Activated T-helper 1 cell treated with anti-CD3 and anti-CD28 coated beads, Interleukin-2, amount 50 U/mL, for 16 hours (primary cell): ENCODE measurements around the gene GRIK4.
"Not testable (repeated sequence)": the region's sequence is repeated elsewhere in the genome, so short reads cannot be mapped to it uniquely, and the experiment has no call there.

ENCODE experiments used
- DNase-seq, 2 donors: peaks; one replicate each; pipeline ENCODE4 v3.0.0-alpha.2; 2020; ENCODE audit warnings: low read depth in 1 of 2, low spot score in 1 of 2

Gene GRIK4

GRCh38 chr11:120568572-120569307 is 57.2 kb downstream of the GRIK4 start:
- DNase-seq: no peak

- no peak for DNase-seq
These were observed 58.3 kb downstream of the GRIK4 start for GRCh38 chr11:120569861-120570260.

GRCh38 chr11:120571476-120571875 is 59.9 kb downstream of the GRIK4 start:
- DNase-seq: no peak

- DNase-seq: no peak
These were observed 62.3 kb downstream of the GRIK4 start for GRCh38 chr11:120573756-120574354.

GRCh38 chr11:120574876-120575275 is 63.3 kb downstream of the GRIK4 start:
- no peak for DNase-seq

GRCh38 chr11:120575461-120575860 is 63.9 kb downstream of the GRIK4 start:
- no peak for DNase-seq

GRCh38 chr11:120576606-120577005 is 65.1 kb downstream of the GRIK4 start:
- DNase-seq: no peak

DNA sequence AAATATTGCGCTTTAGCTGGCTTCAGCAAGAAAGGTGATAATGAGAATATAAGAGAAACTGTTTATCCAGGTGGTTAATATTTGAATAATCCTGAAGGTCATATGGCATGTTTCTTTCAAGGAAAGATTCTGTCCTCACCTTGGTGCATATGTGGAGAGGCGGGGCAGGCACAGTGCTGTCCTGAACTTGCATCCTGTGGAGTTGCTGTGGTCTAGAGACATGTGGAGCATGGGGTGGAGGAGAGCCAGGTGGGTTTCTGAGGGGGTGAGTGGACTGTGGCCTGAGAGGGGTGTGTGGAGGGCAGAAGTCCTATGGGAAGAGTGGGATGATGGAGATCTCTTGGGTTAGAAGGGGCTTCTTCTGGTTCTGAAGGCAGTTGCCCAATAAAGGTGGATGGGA is 65.5 kb downstream of the GRIK4 start:
- DNase-seq: no peak

DNA sequence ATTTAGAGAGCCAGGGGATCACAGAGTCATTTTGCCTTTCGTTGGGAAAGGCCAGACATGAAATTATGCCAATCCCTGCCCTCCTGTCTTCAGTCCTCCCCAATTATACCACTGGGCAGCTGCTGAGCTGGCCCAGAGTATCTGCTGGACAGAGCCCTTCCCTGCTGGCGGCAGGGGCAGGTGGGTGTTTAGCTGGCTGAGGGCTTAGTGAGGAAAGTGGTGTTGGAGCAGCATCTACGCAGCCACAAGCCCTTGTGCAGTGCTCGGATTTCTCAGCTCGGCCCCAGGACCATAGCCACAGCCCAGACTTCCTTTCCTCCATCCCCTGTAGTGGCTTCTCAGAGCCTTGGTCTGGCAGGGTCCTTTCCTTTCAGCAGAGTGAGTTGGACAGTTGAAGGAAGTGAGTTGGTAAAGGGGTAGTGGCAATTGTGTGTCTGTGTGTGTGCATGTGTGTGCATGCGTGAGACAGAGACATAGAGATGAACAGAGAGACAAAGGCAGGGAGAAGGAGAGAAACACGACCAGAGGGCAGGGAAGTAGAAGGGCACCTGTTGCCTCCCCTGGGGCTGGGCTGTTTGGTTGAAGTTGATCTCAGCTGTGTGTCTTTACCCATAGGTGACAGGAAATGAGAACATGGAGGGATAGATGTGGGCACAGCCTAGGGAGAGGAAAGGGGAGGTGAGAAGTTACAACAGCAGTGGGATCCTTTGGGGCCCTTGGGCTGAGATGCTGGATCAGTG is 66.2 kb downstream of the GRIK4 start:
- no peak for DNase-seq

DNA sequence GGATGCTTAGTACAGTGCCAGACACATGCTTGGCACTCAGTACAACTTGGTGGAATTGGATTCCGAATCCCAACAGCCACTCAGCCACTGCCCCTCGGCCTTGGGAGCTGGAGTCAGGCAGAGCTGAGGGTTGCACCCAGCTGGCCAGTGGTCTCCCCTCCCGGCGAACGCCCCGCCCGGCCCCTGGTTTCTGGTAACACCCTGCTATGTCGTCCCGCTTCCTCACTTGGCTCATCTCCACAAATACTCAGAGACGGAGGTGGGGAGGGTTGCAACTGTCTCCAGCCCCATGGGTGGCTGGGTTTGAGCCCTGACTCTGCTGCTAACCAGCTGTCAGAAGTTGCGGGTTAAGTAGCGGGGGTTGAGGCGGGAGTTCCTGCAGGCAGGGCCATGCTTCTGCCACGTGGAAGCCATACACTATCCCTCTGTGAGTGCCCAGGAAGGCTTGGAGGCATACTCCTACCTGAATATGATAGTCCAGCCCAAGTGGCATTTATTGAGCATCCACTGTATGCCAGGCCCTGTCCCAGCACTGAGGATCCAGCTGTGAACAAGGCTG is 67.1 kb downstream of the GRIK4 start:
- no peak for DNase-seq

DNA sequence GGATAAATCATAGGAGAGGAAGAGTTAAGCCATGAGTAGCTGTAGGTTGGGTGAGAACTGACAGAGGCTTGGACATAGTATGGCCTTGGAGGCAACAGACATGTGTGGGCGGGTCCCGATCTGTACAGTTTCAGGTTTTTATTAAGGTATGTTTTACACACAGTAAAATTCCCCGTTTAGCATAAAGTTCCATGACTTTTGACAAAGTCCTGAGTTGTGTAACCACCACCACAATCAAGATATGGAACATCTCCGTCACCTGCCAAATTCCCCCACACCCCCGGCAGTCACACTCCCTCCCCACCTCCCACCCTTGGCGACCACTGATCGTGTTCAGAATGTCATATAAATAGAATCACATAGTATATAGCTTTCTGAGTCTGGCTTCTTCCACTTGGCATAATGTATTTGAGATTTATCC is 68.1 kb downstream of the GRIK4 start:
- DNase-seq: no peak

DNA sequence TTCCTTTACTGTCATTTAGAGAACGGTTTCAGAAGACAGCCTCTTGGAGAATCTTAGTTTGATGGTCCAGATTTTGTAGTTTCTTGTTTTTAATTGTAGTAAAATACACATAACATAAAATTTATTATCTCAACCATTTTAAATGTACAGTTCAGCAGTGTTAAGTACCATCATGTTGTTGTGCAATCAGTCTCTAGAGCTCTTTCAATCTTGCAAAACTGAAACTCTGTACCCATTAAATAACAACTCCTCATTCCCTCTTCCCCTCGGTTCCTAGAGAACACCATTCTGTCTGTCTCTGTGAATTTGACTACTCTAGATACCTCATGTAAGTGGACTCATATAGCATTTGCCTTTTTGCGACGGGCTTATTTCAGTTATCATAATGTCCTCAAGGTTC is 69.8 kb downstream of the GRIK4 start:
- no peak for DNase-seq

DNA sequence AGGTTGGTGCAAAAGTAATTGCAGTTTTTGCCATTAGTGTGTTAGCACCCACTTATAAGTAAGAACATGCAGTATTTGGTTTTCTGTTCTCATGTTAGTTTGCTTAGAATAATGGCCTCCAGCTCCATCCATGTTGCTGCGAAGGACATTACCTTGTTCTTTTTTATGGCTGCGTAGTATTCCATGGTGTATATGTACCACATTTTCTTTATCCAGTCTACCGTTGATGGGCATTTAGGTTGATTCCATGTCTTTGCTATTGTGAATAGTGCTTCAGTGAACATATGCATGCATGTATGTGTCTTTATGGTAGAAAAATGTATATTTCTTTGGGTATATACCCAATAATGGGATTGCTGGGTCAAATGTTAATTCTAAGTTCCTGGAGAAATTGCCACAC is 71.0 kb downstream of the GRIK4 start:
- not testable (repeated sequence) for DNase-seq

DNA sequence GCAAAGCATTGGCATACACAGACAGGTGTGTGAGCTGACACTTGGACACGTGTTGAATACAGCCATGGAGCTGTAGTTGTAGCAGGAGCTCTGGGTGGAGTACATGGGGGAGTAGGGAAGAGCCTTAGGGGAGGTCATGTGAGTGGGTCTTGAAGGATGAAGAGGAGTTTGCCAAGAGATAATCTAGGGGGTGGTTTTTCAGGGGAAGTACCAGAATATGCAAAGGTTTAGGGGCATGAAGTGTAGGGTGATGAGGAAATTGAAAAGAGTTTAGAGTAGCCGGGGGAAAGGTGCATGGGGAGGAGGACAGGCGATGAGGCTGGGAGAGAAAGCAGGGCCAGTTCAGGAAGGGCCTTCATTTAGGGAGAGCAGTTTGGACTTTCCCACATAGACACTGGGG is 74.5 kb downstream of the GRIK4 start:
- DNase-seq: no peak

- no peak for DNase-seq
These were observed 75.2 kb downstream of the GRIK4 start for GRCh38 chr11:120586728-120587127.

DNA sequence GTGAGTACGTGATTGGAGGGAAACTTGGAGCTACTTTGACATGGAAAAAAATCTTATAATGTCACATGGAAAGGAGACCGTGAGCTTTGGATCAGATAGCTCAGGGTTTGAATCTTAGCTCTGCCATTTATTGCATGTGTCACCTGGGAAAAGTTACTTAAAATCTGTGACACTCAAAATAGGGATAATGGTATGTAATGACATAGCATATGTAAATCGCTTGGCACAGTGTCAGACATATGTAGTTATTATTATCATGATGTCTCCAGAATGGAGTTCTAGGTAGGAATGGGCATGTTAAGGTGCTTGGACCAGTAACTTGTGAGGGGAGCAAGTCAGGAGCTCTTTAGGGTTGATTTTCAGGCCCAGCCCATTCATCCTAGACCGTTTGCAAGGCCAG is 75.8 kb downstream of the GRIK4 start:
- no peak for DNase-seq

GRCh38 chr11:120589376-120589775 is 77.8 kb downstream of the GRIK4 start:
- no peak for DNase-seq

- no peak for DNase-seq
These were observed 78.9 kb downstream of the GRIK4 start for GRCh38 chr11:120590472-120590871.

DNA sequence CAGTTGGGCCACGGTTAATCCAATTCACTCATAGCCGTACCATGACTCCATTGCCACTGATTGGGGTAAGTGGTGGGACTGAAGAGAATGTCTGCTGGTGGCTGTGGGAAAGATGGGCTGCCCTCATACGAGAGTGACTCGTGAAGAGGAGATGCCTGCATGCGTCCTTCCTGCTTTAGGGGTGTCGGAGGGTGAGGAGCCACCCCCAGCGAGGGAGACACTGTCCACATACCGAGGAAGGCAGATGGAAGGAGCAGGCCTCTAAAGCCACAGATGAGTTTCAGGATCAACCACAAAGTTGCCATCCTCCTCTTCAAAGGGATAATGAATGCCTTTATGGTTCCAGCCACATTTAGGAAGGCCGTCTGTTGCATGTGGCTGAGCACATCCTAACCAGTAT is 83.2 kb downstream of the GRIK4 start:
- DNase-seq: no peak

DNA sequence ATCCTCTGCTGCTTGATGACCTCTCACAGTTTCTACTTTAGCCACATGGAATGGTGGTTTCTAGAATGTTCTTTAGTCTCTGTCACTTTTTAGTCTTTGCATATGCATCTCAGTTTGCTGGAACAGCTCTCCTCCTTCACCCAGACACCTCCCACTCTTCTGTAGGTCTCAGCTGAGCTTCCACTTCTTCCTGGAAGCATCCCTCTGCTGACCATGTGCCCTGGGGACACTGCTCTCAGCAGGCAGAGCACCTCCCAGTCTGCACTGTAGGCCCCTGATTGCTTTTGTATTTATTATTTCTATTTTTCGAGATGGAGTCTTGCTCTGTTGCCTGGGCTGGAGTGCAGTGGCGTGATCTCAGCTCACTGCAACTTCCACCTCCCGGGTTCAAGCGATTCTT is 84.0 kb downstream of the GRIK4 start:
- no peak for DNase-seq

GRCh38 chr11:120597250-120598215 is 86.0 kb downstream of the GRIK4 start:
- DNase-seq: no peak
